NB4 (cell line): Measurements from ENCODE around the gene PTPN20.

ENCODE experiments used
- MYC ChIP-seq: IDR thresholded peaks from 2 replicates; pipeline ENCODE4 v1.6.1; 2011; ENCODE audit warnings: low read depth, low read length
- POLR2A ChIP-seq: IDR thresholded peaks from 2 replicates; pipeline ENCODE4 v1.6.1; 2011; ENCODE audit warnings: mild to moderate bottlenecking; ENCODE audit not compliant: insufficient read length; ENCODE audit errors: extremely low read depth
- TF ChIP-seq, protein P1 (sequence below): IDR thresholded peaks from one replicate; pipeline ENCODE4 v1.5.1; 2012; ENCODE audit warnings: low read depth, low read length
- TF ChIP-seq, protein P2 (sequence below): IDR thresholded peaks from 2 replicates; pipeline ENCODE4 v1.6.1; 2011; ENCODE audit warnings: low read depth, low read length

DNA sequence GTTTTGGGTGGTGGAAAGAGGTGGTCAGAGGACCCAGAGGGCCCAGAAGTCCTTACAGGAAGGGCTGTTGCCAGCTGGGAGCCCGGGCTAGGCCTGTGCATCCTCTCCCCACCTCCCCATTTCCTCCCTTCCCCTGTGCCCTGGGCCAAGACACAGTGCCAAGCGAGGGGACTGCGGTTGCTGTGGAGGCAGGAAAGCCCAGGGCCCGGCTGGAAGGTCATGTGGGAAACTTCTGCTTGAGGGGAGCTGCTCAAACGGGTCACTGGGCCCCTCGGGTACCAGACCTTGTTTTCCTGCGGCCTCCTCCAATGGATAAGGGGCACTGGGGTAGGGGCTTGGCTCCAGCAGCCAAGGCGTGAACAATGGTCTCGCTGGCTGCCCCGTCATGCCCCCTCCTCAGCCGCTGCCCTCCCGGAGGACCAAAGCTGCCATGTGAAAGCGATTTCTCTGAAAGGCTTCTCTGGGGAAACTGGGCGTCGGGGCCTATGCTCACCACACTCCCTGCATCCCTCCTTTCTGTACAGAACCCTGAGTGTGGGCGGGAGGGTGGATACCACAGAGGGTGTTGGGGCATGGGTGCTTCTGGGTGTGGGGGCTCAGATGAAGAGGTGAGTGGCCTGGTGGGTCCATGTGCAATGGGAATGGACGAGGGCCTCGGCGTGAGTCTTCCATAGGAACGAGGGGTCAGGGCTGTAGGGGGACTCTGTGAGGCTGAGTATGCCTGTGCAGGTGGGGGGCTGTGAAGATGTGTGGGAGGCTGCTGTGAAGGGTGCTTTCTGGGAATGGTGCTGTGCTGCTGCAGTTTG lies 135.3 kb downstream of the PTPN20 start:
- TF ChIP-seq, protein P1, sequence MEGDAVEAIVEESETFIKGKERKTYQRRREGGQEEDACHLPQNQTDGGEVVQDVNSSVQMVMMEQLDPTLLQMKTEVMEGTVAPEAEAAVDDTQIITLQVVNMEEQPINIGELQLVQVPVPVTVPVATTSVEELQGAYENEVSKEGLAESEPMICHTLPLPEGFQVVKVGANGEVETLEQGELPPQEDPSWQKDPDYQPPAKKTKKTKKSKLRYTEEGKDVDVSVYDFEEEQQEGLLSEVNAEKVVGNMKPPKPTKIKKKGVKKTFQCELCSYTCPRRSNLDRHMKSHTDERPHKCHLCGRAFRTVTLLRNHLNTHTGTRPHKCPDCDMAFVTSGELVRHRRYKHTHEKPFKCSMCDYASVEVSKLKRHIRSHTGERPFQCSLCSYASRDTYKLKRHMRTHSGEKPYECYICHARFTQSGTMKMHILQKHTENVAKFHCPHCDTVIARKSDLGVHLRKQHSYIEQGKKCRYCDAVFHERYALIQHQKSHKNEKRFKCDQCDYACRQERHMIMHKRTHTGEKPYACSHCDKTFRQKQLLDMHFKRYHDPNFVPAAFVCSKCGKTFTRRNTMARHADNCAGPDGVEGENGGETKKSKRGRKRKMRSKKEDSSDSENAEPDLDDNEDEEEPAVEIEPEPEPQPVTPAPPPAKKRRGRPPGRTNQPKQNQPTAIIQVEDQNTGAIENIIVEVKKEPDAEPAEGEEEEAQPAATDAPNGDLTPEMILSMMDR, result no peak
- TF ChIP-seq POLR2A, result no peak
- TF ChIP-seq MYC, result no peak
- TF ChIP-seq, protein P2, sequence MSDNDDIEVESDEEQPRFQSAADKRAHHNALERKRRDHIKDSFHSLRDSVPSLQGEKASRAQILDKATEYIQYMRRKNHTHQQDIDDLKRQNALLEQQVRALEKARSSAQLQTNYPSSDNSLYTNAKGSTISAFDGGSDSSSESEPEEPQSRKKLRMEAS, result no peak
